SKM-1 treated with dmso at 0.1 percent for 144 hours (cell line): Measurements from ENCODE around the gene KLHL15.
"Not testable (repeated sequence)": the region's sequence is repeated elsewhere in the genome, so short reads cannot be mapped to it uniquely, and the experiment has no call there.

Source experiments
- DNase-seq: peaks from one replicate; lab custom pipeline; 2025; ENCODE audit not compliant: unreplicated experiment; lab: John Stamatoyannopoulos, UW

Gene KLHL15

GRCh38 chrX:24018809-24019208 lies 8.2 kb downstream of the KLHL15 start:
- no peak for DNase-seq

- no peak for DNase-seq
Observed at GRCh38 chrX:24017674-24018073, 9.3 kb downstream of the KLHL15 start.

GRCh38 chrX:24014388-24015018 lies 12.5 kb downstream of the KLHL15 start:
- no peak for DNase-seq

- DNase-seq, result no peak
Observed at GRCh38 chrX:24012266-24012665, 14.7 kb downstream of the KLHL15 start.

GRCh38 chrX:24005867-24006266 lies 21.1 kb downstream of the KLHL15 start:
- no peak for DNase-seq

GRCh38 chrX:24005028-24005427 lies 22.0 kb downstream of the KLHL15 start:
- no peak for DNase-seq

GRCh38 chrX:24002792-24003191 lies 24.2 kb downstream of the KLHL15 start:
- no peak for DNase-seq

GRCh38 chrX:24002167-24002566 lies 24.8 kb downstream of the KLHL15 start:
- no peak for DNase-seq

- DNase-seq, result no peak
Observed at GRCh38 chrX:23999671-24000070, 27.3 kb downstream of the KLHL15 start.

- no peak for DNase-seq
Observed at GRCh38 chrX:23993012-23993633, 33.9 kb downstream of the KLHL15 start.

- DNase-seq, result no peak
Observed at GRCh38 chrX:23992431-23992830, 34.6 kb downstream of the KLHL15 start.

- DNase-seq, result no peak
Observed at GRCh38 chrX:23990455-23990854, 36.5 kb downstream of the KLHL15 start.

GRCh38 chrX:23989689-23990088 lies 37.3 kb downstream of the KLHL15 start:
- DNase-seq, result no peak

- no peak for DNase-seq
Observed at GRCh38 chrX:23982891-23983290, 44.1 kb downstream of the KLHL15 start.

GRCh38 chrX:23981711-23982110 lies 45.3 kb downstream of the KLHL15 start:
- no peak for DNase-seq

GRCh38 chrX:23981222-23981621 lies 45.8 kb downstream of the KLHL15 start:
- no peak for DNase-seq

- DNase-seq, result no peak
Observed at GRCh38 chrX:23980011-23980441, 47.0 kb downstream of the KLHL15 start.

- DNase-seq, result no peak
Observed at GRCh38 chrX:23978491-23978890, 48.5 kb downstream of the KLHL15 start.

- DNase-seq, result not testable (repeated sequence)
Observed at GRCh38 chrX:23965630-23966029, 61.4 kb downstream of the KLHL15 start.

GRCh38 chrX:23964191-23964590 lies 62.8 kb downstream of the KLHL15 start:
- no peak for DNase-seq

- peak; percentile 68 for DNase-seq
Observed at GRCh38 chrX:23959781-23960180, 67.2 kb downstream of the KLHL15 start.

GRCh38 chrX:23954396-23954795 lies 72.6 kb downstream of the KLHL15 start:
- no peak for DNase-seq

- DNase-seq, result no peak
Observed at GRCh38 chrX:23953908-23954269, 73.1 kb downstream of the KLHL15 start.
